Activated CD4-positive, alpha-beta memory T cell treated with anti-CD3 and anti-CD28 coated beads, Interleukin-2, amount 10 ng/mL, durations not matched to agents 7 days and 5 days (primary cell): ENCODE measurements around the gene PAQR4. TPM values are rescaled to one million over a fixed set of nuclear protein-coding genes. Genes with fewer than 3 reads are reported as not detected.

Experiments used
- CTCF ChIA-PET: fragments of 350-600 bp; sonication (Branson Sonifier 250); formaldehyde crosslinking; loops from one replicate; lab custom pipeline; 2021; ENCODE audit warnings: antibody characterized with exemption, inconsistent platforms; lab: Charles Lee
- POLR2A ChIA-PET: fragments of 350-600 bp; sonication (Branson Sonifier 250); formaldehyde crosslinking; loops from one replicate; lab custom pipeline; 2021; ENCODE audit warnings: antibody characterized with exemption; lab: Charles Lee
- DNase-seq: peaks from one replicate; pipeline ENCODE4 v3.0.0-alpha.2; 2020
- H3K27ac Mint-ChIP-seq: one replicate; pipeline ENCODE4 v1.8.0; 2021; ENCODE audit warnings: mild to moderate bottlenecking, mixed read lengths
- H3K27me3 Mint-ChIP-seq: one replicate; pipeline ENCODE4 v1.8.0; 2021; ENCODE audit warnings: mixed read lengths
- H3K36me3 Mint-ChIP-seq: one replicate; pipeline ENCODE4 v1.8.0; 2021; ENCODE audit warnings: low read depth, mixed read lengths
- H3K4me1 Mint-ChIP-seq: one replicate; pipeline ENCODE4 v1.8.0; 2021; ENCODE audit warnings: mixed read lengths
- H3K4me3 Mint-ChIP-seq: one replicate; pipeline ENCODE4 v1.8.0; 2021; ENCODE audit warnings: mild to moderate bottlenecking, mixed read lengths
- H3K9me3 Mint-ChIP-seq: one replicate; pipeline ENCODE4 v1.8.0; 2021; ENCODE audit warnings: mixed read lengths
- total RNA-seq, 2 experiments: library from RNA; stranded (reverse); gene quantifications; one replicate each; pipeline ENCODE4 v1.2.3, GENCODE V29; 2021

Gene PAQR4
- total RNA-seq, 2 experiments from 2014 or later = 50.0 to 52.3 TPM

- DNase-seq = no peak
- no peak overlapping the region for H3K4me3 Mint-ChIP-seq
- ChIA-PET CTCF (interaction anchor here (0.7 to 2.1 kb wide), 4 partner anchors 10 to 1083 kb away, joined by 3 to 8 read pairs (median 5); no protein-coding TSS in a partner anchor), POLR2A (interaction anchor here (1.1 kb wide), 2 partner anchors 10 to 20 kb away, joined by 3 read pairs; partner anchors contain the start of gene PKMYT1)
- peaks cover 18% of the 10 kb centered on the region for H3K4me1 Mint-ChIP-seq
- no peak overlapping the region for H3K27ac Mint-ChIP-seq
- peaks cover 39% of the 10 kb centered on the region for H3K27me3 Mint-ChIP-seq
- no peaks in the 10 kb centered on the region for H3K36me3 Mint-ChIP-seq
- H3K9me3 Mint-ChIP-seq = no peaks in the 10 kb centered on the region
Measured at GRCh38 chr16:2960183-2961010, 8.8 kb upstream of the PAQR4 start.

GRCh38 chr16:2962334-2963073 is 6.6 kb upstream of the PAQR4 start:
- Mint-ChIP-seq H3K4me3 (no peak overlapping the region), H3K9me3 (no peaks in the 10 kb centered on the region), H3K4me1 (peaks cover 24% of the 10 kb centered on the region), H3K36me3 (no peaks in the 10 kb centered on the region), H3K27me3 (peaks cover 38% of the 10 kb centered on the region), H3K27ac (no peak overlapping the region)
- POLR2A ChIA-PET = interaction anchor here (1.1 to 4.3 kb wide), 2 partner anchors 18 to 21 kb away, joined by 3 to 29 read pairs; partner anchors contain the start of gene PKMYT1
- DNase-seq = no peak
- CTCF ChIA-PET = interaction anchor here (0.6 to 1.6 kb wide), 6 partner anchors 10 to 135 kb away, joined by 3 to 9 read pairs (median 3); no protein-coding TSS in a partner anchor

GRCh38 chr16:2963074-2963722 is 6.0 kb upstream of the PAQR4 start:
- peaks cover 43% of the 10 kb centered on the region for H3K27me3 Mint-ChIP-seq
- no peak overlapping the region for H3K27ac Mint-ChIP-seq
- CTCF ChIA-PET = interaction anchor here (0.6 to 1.6 kb wide), 3 partner anchors 11 to 134 kb away, joined by 3 to 9 read pairs (median 3); no protein-coding TSS in a partner anchor
- DNase-seq = no peak
- POLR2A ChIA-PET = interaction anchor here (1.1 to 4.3 kb wide), 2 partner anchors 18 to 21 kb away, joined by 3 to 29 read pairs; partner anchors contain the start of gene PKMYT1
- peaks cover 28% of the 10 kb centered on the region for H3K4me1 Mint-ChIP-seq
- H3K4me3 Mint-ChIP-seq = no peak overlapping the region
- no peaks in the 10 kb centered on the region for H3K36me3 Mint-ChIP-seq
- no peaks in the 10 kb centered on the region for H3K9me3 Mint-ChIP-seq

DNA sequence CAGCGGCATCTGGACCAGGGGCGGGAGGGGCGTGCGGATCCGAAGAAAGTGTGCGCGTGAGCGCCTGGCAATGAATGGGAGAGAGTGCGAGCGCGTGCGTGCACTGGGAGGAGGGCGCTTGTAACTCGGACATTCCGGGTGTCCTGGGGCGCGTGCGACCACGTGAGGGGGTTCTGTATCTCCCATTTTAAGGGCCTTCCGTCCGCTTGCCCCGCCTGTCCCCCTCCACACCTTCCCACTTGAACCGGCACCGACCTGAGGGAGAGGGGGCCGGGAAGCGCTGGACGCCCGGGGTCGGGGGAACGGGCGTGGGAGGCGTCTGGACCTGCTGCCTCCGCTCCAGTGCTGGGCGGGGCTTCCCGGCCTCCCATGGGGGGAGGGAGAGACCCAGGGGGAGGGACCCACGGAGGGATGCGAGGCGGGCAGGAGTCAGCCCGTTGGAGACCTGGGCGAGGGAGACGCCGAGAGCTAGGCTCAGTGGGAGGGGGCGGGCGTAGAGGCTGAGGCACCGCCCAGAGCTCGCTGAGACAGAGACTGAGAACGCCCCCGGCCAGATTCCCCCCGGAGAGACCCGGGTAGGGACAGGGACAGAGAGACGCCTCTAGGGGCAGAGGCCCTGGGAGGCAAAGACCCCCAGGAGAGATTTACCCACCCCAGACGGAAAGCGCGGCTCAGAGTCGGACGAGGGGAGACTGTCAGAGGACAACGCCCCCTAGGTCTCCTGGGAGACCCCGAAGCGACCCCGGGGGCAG is 5.2 kb upstream of the PAQR4 start, which contains the start of gene KREMEN2:
Gene KREMEN2 (plus strand): TSS at position 553 of the 752 bp plus-strand sequence. CDS start 246 bp downstream, outside the sequence.
- Mint-ChIP-seq H3K4me3 (peak within 1 kb of the TSS; percentile 36), H3K9me3 (no peaks in the 10 kb centered on the region), H3K27ac (no peak within 1 kb of the TSS), H3K27me3 (peaks cover 47% of the 10 kb centered on the region), H3K4me1 (peaks cover 35% of the 10 kb centered on the region), H3K36me3 (no peaks in the 10 kb centered on the region)
- ChIA-PET CTCF (interaction anchor here (1.6 kb wide), 1 partner anchor 11 kb away, joined by 9 read pairs; no protein-coding TSS in a partner anchor), POLR2A (interaction anchor here (4.3 kb wide), 1 partner anchor 17 kb away, joined by 29 read pairs; the partner anchor contains the start of gene PKMYT1)
- no peak for DNase-seq

DNA sequence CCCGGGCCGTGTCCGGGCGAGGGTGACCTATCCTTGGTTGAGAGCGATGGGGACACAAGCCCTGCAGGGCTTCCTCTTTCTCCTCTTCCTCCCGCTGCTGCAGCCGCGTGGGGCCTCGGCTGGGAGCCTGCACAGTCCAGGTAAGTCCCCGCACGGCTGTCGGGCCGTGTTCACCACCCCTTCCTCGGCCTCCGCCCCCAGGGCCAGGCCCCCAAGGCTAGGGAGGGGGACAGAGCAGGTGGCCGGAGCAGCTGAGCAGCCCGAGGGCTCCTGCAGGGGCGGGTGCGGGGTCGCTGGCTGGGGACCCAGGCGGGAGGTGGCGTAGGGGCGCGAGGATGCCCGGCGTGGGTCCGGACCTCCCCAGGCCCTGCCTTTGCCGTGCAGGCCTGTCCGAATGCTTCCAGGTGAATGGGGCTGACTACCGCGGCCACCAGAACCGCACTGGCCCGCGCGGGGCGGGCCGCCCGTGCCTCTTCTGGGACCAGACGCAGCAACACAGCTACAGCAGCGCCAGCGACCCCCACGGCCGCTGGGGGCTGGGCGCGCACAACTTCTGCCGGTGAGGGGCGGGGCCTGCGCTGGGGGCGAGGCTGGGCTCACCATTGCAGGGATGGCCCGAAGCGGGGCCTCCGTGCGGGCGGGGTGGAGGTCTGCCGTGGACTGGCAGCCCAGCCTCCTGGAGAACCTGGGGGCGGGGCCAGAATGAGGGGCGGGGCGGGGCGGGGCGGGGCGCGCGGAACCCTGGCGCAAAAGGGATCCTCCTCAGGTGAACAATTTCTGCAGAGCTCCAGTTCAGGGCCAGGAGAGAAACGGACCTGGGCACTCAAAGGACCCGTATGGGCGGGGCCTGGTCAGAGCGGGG is 4.4 kb upstream of the PAQR4 start:
- peak overlapping the region; percentile 36 for H3K4me3 Mint-ChIP-seq
- no peak overlapping the region for H3K27ac Mint-ChIP-seq
- ChIA-PET POLR2A (interaction anchor here (1.0 to 4.3 kb wide), 2 partner anchors 12 to 16 kb away, joined by 7 to 29 read pairs; partner anchors contain the start of gene PKMYT1), CTCF (interaction anchor here (0.5 to 1.4 kb wide), 4 partner anchors 17 to 94 kb away, joined by 3 to 7 read pairs (median 4); no protein-coding TSS in a partner anchor)
- H3K4me1 Mint-ChIP-seq = peaks cover 35% of the 10 kb centered on the region
- H3K27me3 Mint-ChIP-seq = peaks cover 45% of the 10 kb centered on the region
- DNase-seq = peak; percentile 71
- H3K9me3 Mint-ChIP-seq = no peaks in the 10 kb centered on the region
- no peaks in the 10 kb centered on the region for H3K36me3 Mint-ChIP-seq

GRCh38 chr16:2966043-2966807 is 2.9 kb upstream of the PAQR4 start:
- H3K27ac Mint-ChIP-seq = no peak overlapping the region
- POLR2A ChIA-PET = interaction anchor here (4.3 kb wide), 1 partner anchor 15 kb away, joined by 29 read pairs; the partner anchor contains the start of gene PKMYT1
- no peak overlapping the region for H3K4me3 Mint-ChIP-seq

GRCh38 chr16:2966808-2967191 is 2.3 kb upstream of the PAQR4 start:
- Mint-ChIP-seq H3K36me3 (peaks cover 12% of the 10 kb centered on the region), H3K4me1 (peaks cover 44% of the 10 kb centered on the region), H3K27me3 (peaks cover 39% of the 10 kb centered on the region), H3K9me3 (no peaks in the 10 kb centered on the region), H3K4me3 (no peak overlapping the region), H3K27ac (no peak overlapping the region)
- CTCF ChIA-PET = interaction anchor here (0.5 to 0.7 kb wide), 2 partner anchors 108 to 826 kb away, joined by 3 read pairs; no protein-coding TSS in a partner anchor
- POLR2A ChIA-PET = interaction anchor here (1.0 to 1.3 kb wide), 2 partner anchors 12 to 13 kb away, joined by 3 to 4 read pairs; partner anchors contain the start of gene PKMYT1
- DNase-seq = no peak

More at GRCh38 chr16:2966043-2966807, 2.9 kb upstream of the PAQR4 start:
- CTCF ChIA-PET = interaction anchor here (0.5 to 1.4 kb wide), 4 partner anchors 19 to 825 kb away, joined by 3 to 7 read pairs (median 4); no protein-coding TSS in a partner anchor
- H3K9me3 Mint-ChIP-seq = no peaks in the 10 kb centered on the region
- peaks cover 41% of the 10 kb centered on the region for H3K27me3 Mint-ChIP-seq
- peaks cover 44% of the 10 kb centered on the region for H3K4me1 Mint-ChIP-seq
- peaks cover 8% of the 10 kb centered on the region for H3K36me3 Mint-ChIP-seq
- DNase-seq = no peak

GRCh38 chr16:2967211-2967631 is 1.9 kb upstream of the PAQR4 start:
- no peak for DNase-seq
- Mint-ChIP-seq H3K27me3 (peaks cover 35% of the 10 kb centered on the region), H3K36me3 (peaks cover 16% of the 10 kb centered on the region), H3K9me3 (no peaks in the 10 kb centered on the region), H3K27ac (no peak overlapping the region), H3K4me3 (no peak overlapping the region), H3K4me1 (peaks cover 45% of the 10 kb centered on the region)
- POLR2A ChIA-PET = interaction anchor here (0.7 to 1.3 kb wide), 3 partner anchors 11 to 14 kb away, joined by 3 to 4 read pairs (median 3); partner anchors contain the start of gene PKMYT1
- CTCF ChIA-PET = interaction anchor here (0.5 to 0.6 kb wide), 2 partner anchors 143 to 826 kb away, joined by 3 to 4 read pairs; no protein-coding TSS in a partner anchor

DNA sequence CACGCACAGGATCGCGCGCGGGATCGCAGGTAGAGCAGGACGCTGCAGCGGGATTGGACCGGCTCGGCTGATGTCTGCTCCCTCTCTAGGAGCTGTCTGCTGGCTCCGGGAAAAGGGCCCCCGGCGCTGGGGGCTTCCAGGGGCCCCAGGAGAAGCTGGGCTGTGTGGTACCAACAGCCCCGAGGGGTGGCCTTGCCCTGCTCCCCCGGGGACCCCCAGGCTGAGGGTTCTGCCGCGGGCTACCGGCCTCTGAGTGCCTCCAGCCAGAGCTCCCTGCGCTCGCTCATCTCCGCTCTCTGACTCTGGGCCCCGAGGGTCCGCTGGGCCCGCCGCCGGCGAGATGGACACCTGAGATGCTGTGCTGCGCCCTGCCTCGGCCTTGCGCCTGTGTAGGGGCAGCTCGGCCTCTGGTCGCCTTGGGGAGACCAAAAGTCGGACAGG is 1.4 kb upstream of the PAQR4 start:
- peaks cover 46% of the 10 kb centered on the region for H3K4me1 Mint-ChIP-seq
- H3K27me3 Mint-ChIP-seq = peaks cover 30% of the 10 kb centered on the region
- H3K27ac Mint-ChIP-seq = no peak overlapping the region
- H3K4me3 Mint-ChIP-seq = no peak overlapping the region
- DNase-seq = no peak
- peaks cover 21% of the 10 kb centered on the region for H3K36me3 Mint-ChIP-seq
- CTCF ChIA-PET = interaction anchor here (0.6 kb wide), 1 partner anchor 144 kb away, joined by 4 read pairs; no protein-coding TSS in a partner anchor
- no peaks in the 10 kb centered on the region for H3K9me3 Mint-ChIP-seq
- POLR2A ChIA-PET = interaction anchor here (0.7 to 1.3 kb wide), 3 partner anchors 11 to 13 kb away, joined by 3 to 4 read pairs (median 3); partner anchors contain the start of gene PKMYT1

DNA sequence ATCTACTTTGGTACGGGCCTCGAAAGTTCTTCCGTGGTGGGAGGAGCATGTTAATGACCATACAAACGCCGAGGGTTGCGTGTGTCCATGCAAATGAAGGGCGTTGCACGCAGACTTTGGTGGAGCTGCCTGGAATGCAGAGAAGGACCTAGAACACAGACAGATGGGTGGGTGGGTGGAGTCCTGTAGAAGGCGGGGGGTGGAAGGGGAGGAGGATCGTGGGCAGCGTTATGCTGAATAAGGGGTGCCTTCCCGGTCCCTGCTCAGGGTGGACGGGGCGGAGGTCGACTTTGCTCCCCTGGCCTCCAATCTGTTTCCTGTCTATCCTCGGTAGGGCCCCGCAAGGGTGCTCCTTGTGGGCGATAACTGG is 795 bp upstream of the PAQR4 start:
- POLR2A ChIA-PET = interaction anchor here (1.3 kb wide), 1 partner anchor 12 kb away, joined by 4 read pairs; the partner anchor contains the start of gene PKMYT1
- Mint-ChIP-seq H3K27ac (peak overlapping the region; percentile 32), H3K4me1 (peaks cover 45% of the 10 kb centered on the region), H3K4me3 (peak overlapping the region; percentile 65), H3K27me3 (peaks cover 27% of the 10 kb centered on the region), H3K9me3 (no peaks in the 10 kb centered on the region), H3K36me3 (peaks cover 22% of the 10 kb centered on the region)
- CTCF ChIA-PET = no interaction called here
- no peak for DNase-seq
